ACHN (cell line): ENCODE data around the gene ATAD3A.
"Not testable (repeated sequence)": the region's sequence is repeated elsewhere in the genome, so short reads cannot be mapped to it uniquely, and the experiment has no call there.

Experiments
- DNase-seq: peaks from one replicate; pipeline ENCODE4 v3.0.0-alpha.2; 2015
- in situ Hi-C: cut with HindIII; loops from 2 replicates; pipeline ENCODE4 v1.10.0; 2017; ENCODE audit warnings: low sequenced_read_pairs, low pct_ligation_motif_present, low pct_unique_long_range_greater_than_20kb

The ATAD3A gene

GRCh38 chr1:1485755-1486317 is 26.1 kb upstream of the ATAD3A start:
- in situ Hi-C loops, DNase-seq: not testable (repeated sequence)

GRCh38 chr1:1487701-1488100 is 24.3 kb upstream of the ATAD3A start:
- in situ Hi-C loops = no loop called here
- no peak for DNase-seq

GRCh38 chr1:1489231-1489630 is 22.7 kb upstream of the ATAD3A start:
- DNase-seq = no peak
- in situ Hi-C loops = no loop called here

- in situ Hi-C loops = no loop called here
- DNase-seq = no peak
Observed at GRCh38 chr1:1489861-1490260, 22.1 kb upstream of the ATAD3A start.

GRCh38 chr1:1490633-1491230 is 21.2 kb upstream of the ATAD3A start:
- in situ Hi-C loops = no loop called here
- DNase-seq = no peak

- in situ Hi-C loops = no loop called here
Observed at GRCh38 chr1:1491601-1492000, 20.4 kb upstream of the ATAD3A start.

GRCh38 chr1:1494311-1494710 is 17.7 kb upstream of the ATAD3A start:
- in situ Hi-C loops, DNase-seq: not testable (repeated sequence)

More at GRCh38 chr1:1491601-1492000, 20.4 kb upstream of the ATAD3A start:
- no peak for DNase-seq

GRCh38 chr1:1495461-1495975 is 16.4 kb upstream of the ATAD3A start:
- DNase-seq, in situ Hi-C loops: not testable (repeated sequence)

- in situ Hi-C loops = not testable (repeated sequence)
- DNase-seq = peak; percentile 68
Observed at GRCh38 chr1:1504777-1505365, 7.1 kb upstream of the ATAD3A start.

GRCh38 chr1:1505366-1505798 is 6.6 kb upstream of the ATAD3A start:
- in situ Hi-C loops = not testable (repeated sequence)
- DNase-seq = peak; percentile 33

GRCh38 chr1:1505801-1506200 is 6.2 kb upstream of the ATAD3A start:
- in situ Hi-C loops, DNase-seq: not testable (repeated sequence)

GRCh38 chr1:1507305-1507704 is 4.7 kb upstream of the ATAD3A start:
- in situ Hi-C loops = no loop called here
- no peak for DNase-seq

GRCh38 chr1:1508775-1509464 is 3.0 kb upstream of the ATAD3A start:
- in situ Hi-C loops, DNase-seq: not testable (repeated sequence)

GRCh38 chr1:1509465-1509850 is 2.5 kb upstream of the ATAD3A start:
- in situ Hi-C loops, DNase-seq: not testable (repeated sequence)

- in situ Hi-C loops = no loop called here
Observed at GRCh38 chr1:1510912-1511532, 940 bp upstream of the ATAD3A start.

GRCh38 chr1:1512425-1512824 is 463 bp downstream of the ATAD3A start:
- in situ Hi-C loops, DNase-seq: not testable (repeated sequence)

More at GRCh38 chr1:1510912-1511532, 940 bp upstream of the ATAD3A start:
- peak; percentile 2 for DNase-seq

- in situ Hi-C loops, DNase-seq: not testable (repeated sequence)
Observed at GRCh38 chr1:1513675-1514074, 1.7 kb downstream of the ATAD3A start.

- DNase-seq, in situ Hi-C loops: not testable (repeated sequence)
Observed at GRCh38 chr1:1514376-1514775, 2.4 kb downstream of the ATAD3A start.

- in situ Hi-C loops, DNase-seq: not testable (repeated sequence)
Observed at GRCh38 chr1:1516923-1517322, 5.0 kb downstream of the ATAD3A start.
